Karpas-422 (cell line): ENCODE results near the gene HESX1. TPM values are rescaled to one million over a fixed set of nuclear protein-coding genes. Genes with fewer than 3 reads are reported as not detected.

Experiments used
- DNase-seq: peaks from one replicate; pipeline ENCODE4 v3.0.0-alpha.2; 2015
- H2AFZ ChIP-seq: fragments of 200-600 bp; sonication (generic); 2 replicates; pipeline ENCODE4 v1.6.1; 2014; ENCODE audit warnings: antibody characterized with exemption, low read length, mixed read lengths
- H3K27ac ChIP-seq: fragments of 200-600 bp; sonication (generic); 2 replicates; pipeline ENCODE4 v1.5.1; 2014; ENCODE audit warnings: mild to moderate bottlenecking, low read length, moderate library complexity
- H3K27me3 ChIP-seq: fragments of 200-600 bp; sonication (generic); 2 replicates; pipeline ENCODE4 v1.6.1; 2014; ENCODE audit warnings: low read length, mixed read lengths
- H3K36me3 ChIP-seq: fragments of 200-600 bp; sonication (generic); 2 replicates; pipeline ENCODE4 v1.6.1; 2014; ENCODE audit warnings: low read length, mixed read lengths; ENCODE audit not compliant: insufficient read depth
- H3K4me1 ChIP-seq: fragments of 200-600 bp; sonication (generic); 2 replicates; pipeline ENCODE4 v1.6.1; 2014; ENCODE audit warnings: mild to moderate bottlenecking, low read length, mixed read lengths
- H3K4me2 ChIP-seq: fragments of 200-600 bp; sonication (generic); 2 replicates; pipeline ENCODE4 v1.6.1; 2014; ENCODE audit warnings: low read length, low read depth, mild to moderate bottlenecking; ENCODE audit not compliant: poor library complexity, severe bottlenecking
- H3K4me3 ChIP-seq: fragments of 200-600 bp; sonication (generic); 2 replicates; pipeline ENCODE4 v1.5.1; 2014; ENCODE audit warnings: mild to moderate bottlenecking, antibody characterized with exemption, low read length, mixed read lengths
- H3K79me2 ChIP-seq: fragments of 200-600 bp; sonication (generic); 2 replicates; pipeline ENCODE4 v1.6.1; 2014; ENCODE audit warnings: mild to moderate bottlenecking, low read length, mixed read lengths
- H3K9ac ChIP-seq: fragments of 200-600 bp; sonication (generic); 2 replicates; pipeline ENCODE4 v1.6.0; 2014; ENCODE audit warnings: low read length
- H3K9me2 ChIP-seq: fragments of 200-600 bp; sonication (generic), shearing (Covaris generic); replicated peaks from 2 replicates; pipeline ENCODE4 v1.6.0; 2014; ENCODE audit warnings: mild to moderate bottlenecking, low read length, moderate library complexity; ENCODE audit not compliant: insufficient read depth
- H3K9me3 ChIP-seq: fragments of 300-700, 200-600 bp; sonication (generic); 2 replicates; pipeline ENCODE4 v1.6.1; 2014; ENCODE audit warnings: low read length, mixed read lengths
- H4K20me1 ChIP-seq: fragments of 200-600 bp; sonication (generic); 2 replicates; pipeline ENCODE4 v1.6.1; 2014; ENCODE audit warnings: mild to moderate bottlenecking, antibody characterized with exemption, low read length, low read depth; ENCODE audit not compliant: insufficient read depth
- total RNA-seq: library from RNA; depleted of rRNA; stranded (reverse); fragments of >200 nt; shearing (Covaris generic); gene quantifications from 2 replicates; pipeline ENCODE4 v1.2.3, GENCODE V29; 2014; ENCODE audit warnings: low replicate concordance; rRNA removed

Gene HESX1
- 1.0 and 3.4 TPM in 2 replicates for total RNA-seq

- Histone ChIP-seq H3K36me3 (no peaks in the 10 kb centered on the region), H3K4me3 (no peak within 1 kb of the TSS), H3K4me2 (no peak within 1 kb of the TSS), H3K9me2 (no peaks in the 10 kb centered on the region), H3K27ac (no peak within 1 kb of the TSS), H3K4me1 (peaks cover 14% of the 10 kb centered on the region), H3K9ac (no peak within 1 kb of the TSS), H3K79me2 (no peaks in the 10 kb centered on the region), H3K9me3 (no peaks in the 10 kb centered on the region), H3K27me3 (no peaks in the 10 kb centered on the region), H4K20me1 (no peaks in the 10 kb centered on the region), H2AFZ (no peak within 1 kb of the TSS)
- DNase-seq = no peak
Observed at GRCh38 chr3:57199895-57200297, at the start of gene HESX1. Gene HESX1 (minus strand): TSS chr3:57199978. CDS start chr3:57199918, 60 bp downstream.

DNA sequence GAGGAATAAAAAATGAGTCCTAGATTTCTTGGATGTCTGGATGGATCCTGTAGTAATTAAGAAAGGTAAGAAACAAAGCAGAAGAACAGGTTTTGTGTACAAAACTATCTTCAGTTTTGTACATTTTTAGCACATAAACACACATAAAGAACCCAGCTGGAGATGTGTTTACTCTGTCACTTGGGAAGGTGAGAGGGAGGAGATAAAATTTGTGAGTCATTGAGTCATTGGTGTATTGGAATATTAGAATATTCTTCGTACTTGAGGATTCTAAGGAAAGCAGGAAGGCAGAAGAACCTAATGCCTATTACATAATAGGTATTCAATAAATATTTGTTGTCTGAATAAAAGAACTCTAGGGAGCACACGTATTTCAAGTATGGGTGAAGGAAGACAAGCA, 45.2 kb upstream of the HESX1 start:
- H3K79me2 ChIP-seq = peaks cover 13% of the 10 kb centered on the region; the same call in 1 of the 2 replicates
- no peak overlapping the region for H3K9ac ChIP-seq
- no peaks in the 10 kb centered on the region for H4K20me1 ChIP-seq
- no peak overlapping the region for H3K27ac ChIP-seq
- H3K36me3 ChIP-seq = peaks cover 56% of the 10 kb centered on the region
- H3K4me1 ChIP-seq = peaks cover 13% of the 10 kb centered on the region
- DNase-seq = no peak
- H3K4me2 ChIP-seq = no peak overlapping the region
- H3K4me3 ChIP-seq = no peak overlapping the region
- H3K9me3 ChIP-seq = no peaks in the 10 kb centered on the region
- no peaks in the 10 kb centered on the region for H3K9me2 ChIP-seq
- H3K27me3 ChIP-seq = no peaks in the 10 kb centered on the region
- no peak overlapping the region for H2AFZ ChIP-seq

DNA sequence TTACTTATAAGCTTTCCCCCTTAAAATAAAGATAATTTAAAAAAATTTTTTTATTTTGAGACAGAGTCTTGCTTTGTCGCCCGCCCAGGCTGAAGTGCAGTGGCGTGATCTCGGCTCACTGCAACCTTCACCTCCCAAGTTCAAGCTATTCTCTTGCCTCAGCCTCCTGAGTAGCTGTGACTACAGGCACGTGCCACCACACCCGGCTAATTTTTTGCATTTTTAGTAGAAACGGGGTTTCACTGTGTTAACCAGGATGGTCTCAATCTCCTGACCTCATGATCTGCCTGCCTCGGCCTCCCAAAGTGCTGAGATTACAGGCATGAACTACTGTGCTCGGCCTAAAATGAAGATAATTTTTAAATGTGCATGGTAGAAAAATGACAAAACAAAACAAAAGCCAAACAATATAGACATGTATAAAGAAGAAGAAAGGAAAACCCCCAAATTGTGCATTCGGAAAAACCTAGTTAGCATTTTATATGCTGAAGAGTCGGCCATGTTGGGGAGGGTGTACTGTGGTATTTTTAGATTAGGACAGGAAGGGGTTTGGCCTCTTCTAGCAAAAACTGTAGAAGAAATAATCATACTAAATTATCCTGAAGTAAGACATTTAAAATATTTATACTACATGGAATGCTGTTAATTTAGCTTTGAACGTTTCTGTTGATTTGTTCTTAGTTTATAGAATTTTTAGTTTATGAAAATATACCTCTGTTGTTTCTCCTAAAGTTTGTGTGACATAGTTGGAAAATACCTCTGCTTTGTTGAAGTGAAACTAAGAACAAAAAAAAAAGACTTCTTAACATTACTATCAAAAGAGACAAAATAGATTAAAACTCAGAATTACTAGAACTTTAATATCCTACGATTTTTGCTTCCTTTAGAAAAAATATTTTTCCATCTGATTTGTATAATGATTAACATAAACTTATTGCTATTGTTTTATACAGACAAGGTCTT, 35.1 kb upstream of the HESX1 start:
- peaks cover 8% of the 10 kb centered on the region for H3K4me1 ChIP-seq
- H3K27ac ChIP-seq = 0 out of 2 replicates have a peak overlapping the region, but pooled peaks have one; percentile 29
- no peak overlapping the region for H3K9ac ChIP-seq
- no peaks in the 10 kb centered on the region for H3K9me2 ChIP-seq
- peaks cover 67% of the 10 kb centered on the region for H3K79me2 ChIP-seq
- H3K9me3 ChIP-seq = peaks cover 3% of the 10 kb centered on the region; the same call in 1 of the 2 replicates
- no peak overlapping the region for H2AFZ ChIP-seq
- DNase-seq = no peak
- H4K20me1 ChIP-seq = no peaks in the 10 kb centered on the region
- no peak overlapping the region for H3K4me3 ChIP-seq
- peaks cover 23% of the 10 kb centered on the region for H3K36me3 ChIP-seq
- H3K4me2 ChIP-seq = no peak overlapping the region
- no peaks in the 10 kb centered on the region for H3K27me3 ChIP-seq

- Histone ChIP-seq H3K79me2 (peaks cover 77% of the 10 kb centered on the region), H3K27ac (no peak overlapping the region), H2AFZ (no peak overlapping the region), H3K4me3 (no peak overlapping the region), H3K9ac (no peak overlapping the region), H3K4me1 (peaks cover 19% of the 10 kb centered on the region), H3K9me3 (peaks cover 3% of the 10 kb centered on the region; the same call in 1 of the 2 replicates), H3K4me2 (no peak overlapping the region), H3K27me3 (no peaks in the 10 kb centered on the region), H3K9me2 (no peaks in the 10 kb centered on the region), H4K20me1 (no peaks in the 10 kb centered on the region), H3K36me3 (peaks cover 14% of the 10 kb centered on the region)
- no peak for DNase-seq
Observed at GRCh38 chr3:57233799-57234198, 34.0 kb upstream of the HESX1 start.

- H3K9ac ChIP-seq = no peak overlapping the region
- no peak for DNase-seq
- peak overlapping the region; percentile 73 for H3K4me2 ChIP-seq
- no peak overlapping the region for H3K27ac ChIP-seq
- no peaks in the 10 kb centered on the region for H3K36me3 ChIP-seq
- no peaks in the 10 kb centered on the region for H3K9me2 ChIP-seq
- no peaks in the 10 kb centered on the region for H3K27me3 ChIP-seq
- H3K4me1 ChIP-seq = peaks cover 26% of the 10 kb centered on the region
- no peak overlapping the region for H2AFZ ChIP-seq
- H4K20me1 ChIP-seq = no peaks in the 10 kb centered on the region
- peaks cover 64% of the 10 kb centered on the region for H3K79me2 ChIP-seq
- H3K4me3 ChIP-seq = peak overlapping the region; percentile 96; the same call in 1 of the 2 replicates
- no peaks in the 10 kb centered on the region for H3K9me3 ChIP-seq
Observed at GRCh38 chr3:57230006-57230405, 30.2 kb upstream of the HESX1 start.

GRCh38 chr3:57227930-57228751, 28.4 kb upstream of the HESX1 start:
- peak; percentile 79 for DNase-seq
- H3K27ac ChIP-seq = peak overlapping the region; percentile 48

DNA sequence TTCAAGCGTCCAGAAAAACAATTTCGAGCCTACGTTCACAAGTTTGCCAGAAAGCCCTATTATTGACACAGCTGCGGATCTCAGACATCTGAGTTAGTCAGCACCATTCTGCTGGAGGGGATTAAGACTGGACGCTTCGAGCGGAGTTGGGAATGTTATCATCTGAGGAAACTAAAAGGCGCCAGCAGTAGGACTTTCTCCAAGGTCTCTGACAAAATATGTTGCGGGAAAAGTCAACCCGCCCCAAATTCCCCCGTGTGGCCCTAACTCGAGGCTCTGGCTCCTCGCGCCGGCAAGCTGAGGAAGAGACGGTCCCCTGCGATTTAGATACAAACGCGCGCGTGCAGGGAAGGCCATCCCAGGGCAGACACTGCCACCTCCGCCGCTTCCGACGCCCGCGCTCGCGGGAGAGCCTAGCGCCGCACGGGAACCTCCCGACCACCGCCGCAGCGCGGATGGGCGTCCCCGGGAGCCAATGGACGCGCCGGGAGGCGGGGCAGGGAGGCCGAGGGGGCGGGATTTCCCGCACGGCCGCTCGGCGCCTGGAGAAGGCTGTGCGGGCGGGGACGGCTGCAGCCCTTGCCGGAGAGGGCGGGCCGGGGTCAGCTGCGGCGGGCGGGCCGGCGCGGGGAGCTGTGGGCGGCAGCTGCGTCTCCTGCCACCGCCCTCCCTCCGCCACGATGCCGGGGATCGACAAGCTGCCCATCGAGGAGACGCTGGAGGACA, 27.6 kb upstream of the HESX1 start, which contains the start of gene APPL1:
Gene APPL1 (plus strand): TSS at position 526 of the 726 bp plus-strand sequence. CDS start 155 bp downstream, at position 681.
- peak within 1 kb of the TSS; percentile 96 for H3K4me3 ChIP-seq
- H3K27me3 ChIP-seq = no peaks in the 10 kb centered on the region
- H3K9ac ChIP-seq = peak within 1 kb of the TSS; percentile 88
- H3K27ac ChIP-seq = peak within 1 kb of the TSS; percentile 48
- no peaks in the 10 kb centered on the region for H3K9me2 ChIP-seq
- H3K4me2 ChIP-seq = peak within 1 kb of the TSS; percentile 73
- DNase-seq = peak; percentile 96
- no peaks in the 10 kb centered on the region for H3K9me3 ChIP-seq
- no peaks in the 10 kb centered on the region for H3K36me3 ChIP-seq
- H4K20me1 ChIP-seq = no peaks in the 10 kb centered on the region
- peaks cover 44% of the 10 kb centered on the region for H3K79me2 ChIP-seq
- peaks cover 23% of the 10 kb centered on the region for H3K4me1 ChIP-seq
- H2AFZ ChIP-seq = peak within 1 kb of the TSS; percentile 95

More at GRCh38 chr3:57227930-57228751, 28.4 kb upstream of the HESX1 start:
- Histone ChIP-seq H3K4me2 (peak overlapping the region; percentile 73), H3K9me2 (no peaks in the 10 kb centered on the region), H3K9me3 (no peaks in the 10 kb centered on the region), H3K36me3 (no peaks in the 10 kb centered on the region), H3K27me3 (no peaks in the 10 kb centered on the region), H3K4me1 (peaks cover 23% of the 10 kb centered on the region), H2AFZ (peak overlapping the region; percentile 69; the same call in 1 of the 2 replicates), H4K20me1 (no peaks in the 10 kb centered on the region), H3K79me2 (peaks cover 52% of the 10 kb centered on the region), H3K9ac (peak overlapping the region; percentile 88), H3K4me3 (peak overlapping the region; percentile 96)
